GM12892 (cell line): ENCODE measurements around the gene IKBKG.

Experiments
- POLR2A ChIP-seq: IDR thresholded peaks from 2 replicates; pipeline ENCODE4 v1.6.1; 2011; ENCODE audit warnings: low read depth, low read length, control low read depth
- POLR2AphosphoS5 ChIP-seq: IDR thresholded peaks from 2 replicates; pipeline ENCODE4 v1.6.1; 2011; ENCODE audit warnings: low read depth, low read length, control low read depth

DNA sequence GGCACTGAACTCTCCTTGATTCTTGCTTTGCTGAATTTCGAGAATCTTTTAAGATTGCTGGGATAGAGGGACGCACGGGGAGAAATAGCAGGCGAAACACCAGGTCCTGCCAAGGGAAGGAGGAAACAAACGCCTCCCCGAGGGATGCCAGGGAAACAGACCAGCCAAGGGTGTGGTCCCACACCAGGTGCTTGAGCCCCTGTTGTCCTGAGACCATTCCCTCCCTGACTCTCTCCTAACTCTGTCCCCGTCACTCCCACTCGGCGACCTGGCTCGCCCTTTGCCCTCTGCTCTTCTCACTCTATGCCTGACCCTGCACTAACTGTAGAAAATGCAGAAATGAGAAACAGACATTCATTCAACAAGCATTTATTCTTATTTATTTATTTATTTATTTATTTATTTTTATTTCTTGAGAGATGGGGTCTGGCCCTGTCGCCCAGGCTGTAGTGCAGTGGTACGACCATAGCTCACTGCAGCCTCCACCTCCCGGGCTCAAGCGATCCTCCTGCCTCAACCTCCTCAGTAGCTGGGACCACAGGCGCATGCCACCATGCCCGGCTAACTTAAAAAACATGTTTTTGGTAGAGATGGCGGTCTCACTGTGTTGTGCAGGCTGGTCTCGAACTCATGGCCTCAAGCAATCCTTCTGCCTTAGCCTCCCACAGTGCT, 55.5 kb downstream of the IKBKG start:
- TF ChIP-seq POLR2AphosphoS5 (no peak), POLR2A (no peak)
